CD14-positive monocyte (primary cell): ENCODE measurements around the gene TOR1AIP2. TPM values are rescaled to one million over a fixed set of nuclear protein-coding genes. Genes with fewer than 3 reads are reported as not detected.

Source experiments
- DNase-seq, 3 donors: peaks; one replicate each; pipeline ENCODE4 v3.0.0-alpha.2; 2011 to 2022
- H2AFZ ChIP-seq: 2 replicates; pipeline ENCODE4 v1.6.0; 2012; ENCODE audit warnings: mild to moderate bottlenecking, low read depth, low read length, inconsistent platforms; ENCODE audit not compliant: insufficient read depth, poor library complexity, severe bottlenecking
- H3K27ac ChIP-seq, 2 donors: 1 replicate in 1 of 2; 2 replicates in 1 of 2; pipeline ENCODE4 v1.5.1; 2012 to 2013; ENCODE audit warnings: low read length in 2 of 2, control low read depth in 1 of 2, inconsistent platforms in 1 of 2, low read depth in 1 of 2, mild to moderate bottlenecking in 1 of 2
- H3K27me3 ChIP-seq, 2 donors: one replicate each; pipeline versions ENCODE4 v1.6.0 to v1.6.1; 2011 to 2013; ENCODE audit warnings: low read length in 2 of 2; ENCODE audit not compliant: control insufficient read depth in 2 of 2, insufficient read depth in 2 of 2
- H3K36me3 ChIP-seq, 2 donors: replicated peaks in 1 of 2; 1 replicate in 1 of 2; 2 replicates in 1 of 2; pipeline versions ENCODE4 v1.5.1 to v1.6.1; 2012 to 2013; ENCODE audit warnings: low read length in 2 of 2, control low read depth in 1 of 2, inconsistent platforms in 1 of 2, mild to moderate bottlenecking in 1 of 2; ENCODE audit not compliant: insufficient read depth in 2 of 2, control insufficient read depth in 1 of 2
- H3K4me1 ChIP-seq, 2 donors: 1 replicate in 1 of 2; 2 replicates in 1 of 2; pipeline versions ENCODE4 v1.5.1 to v1.6.1; 2012 to 2013; ENCODE audit warnings: low read length in 2 of 2, control low read depth in 1 of 2, inconsistent platforms in 1 of 2, mild to moderate bottlenecking in 1 of 2, moderate library complexity in 1 of 2; ENCODE audit not compliant: insufficient read depth in 2 of 2, control insufficient read depth in 1 of 2
- H3K4me2 ChIP-seq: replicated peaks from 2 replicates; pipeline ENCODE3; 2012; ENCODE audit warnings: low read length, moderate library complexity, mild to moderate bottlenecking; ENCODE audit not compliant: poor library complexity, severe bottlenecking; ENCODE audit errors: extremely low read depth
- H3K4me3 ChIP-seq, 3 experiments: fragments of 200-600 bp in 1 of 3; sonication (generic) in 1 of 3; replicated peaks in 1 of 3; 1 replicate in 2 of 3; 2 replicates in 1 of 3; pipeline ENCODE4 v1.5.1; 2011 to 2013; ENCODE audit warnings: low read length in 3 of 3, mild to moderate bottlenecking in 3 of 3, control low read depth in 2 of 3, low read depth in 2 of 3, inconsistent platforms in 1 of 3, moderate library complexity in 1 of 3
- H3K79me2 ChIP-seq: 2 replicates; pipeline ENCODE4 v1.6.0; 2012; ENCODE audit warnings: mild to moderate bottlenecking, control low read depth, inconsistent platforms, low read length, moderate library complexity; ENCODE audit not compliant: insufficient read depth
- H3K9ac ChIP-seq: 2 replicates; pipeline ENCODE4 v1.6.0; 2017; ENCODE audit warnings: low read length, mild to moderate bottlenecking; ENCODE audit not compliant: insufficient read depth, poor library complexity, severe bottlenecking
- H3K9me3 ChIP-seq, 2 donors: replicated peaks in 1 of 2; 1 replicate in 1 of 2; 2 replicates in 1 of 2; pipeline versions ENCODE4 v1.5.1 to v1.6.1; 2012 to 2013; ENCODE audit warnings: low read length in 2 of 2, control low read depth in 1 of 2; ENCODE audit not compliant: control insufficient read depth in 1 of 2, insufficient read depth in 1 of 2
- H4K20me1 ChIP-seq: 2 replicates; pipeline ENCODE4 v1.6.0; 2012; ENCODE audit warnings: mild to moderate bottlenecking, low read length, control low read depth, moderate library complexity; ENCODE audit not compliant: insufficient read depth
- H3K27ac Mint-ChIP-seq, 7 donors: one replicate each; pipeline ENCODE4 v1.8.0; 2020; ENCODE audit warnings: mild to moderate bottlenecking in 7 of 7, mixed read lengths in 7 of 7, moderate library complexity in 6 of 7, inconsistent platforms in 2 of 7
- H3K27me3 Mint-ChIP-seq, 3 donors: one replicate each; pipeline ENCODE4 v1.8.0; 2021 to 2022; ENCODE audit warnings: low read depth in 3 of 3, mild to moderate bottlenecking in 3 of 3, mixed read lengths in 3 of 3, moderate library complexity in 3 of 3, inconsistent platforms in 1 of 3
- H3K36me3 Mint-ChIP-seq, 2 donors: one replicate each; pipeline ENCODE4 v1.8.0; 2020; ENCODE audit warnings: mixed read lengths in 2 of 2, inconsistent platforms in 1 of 2, mild to moderate bottlenecking in 1 of 2
- H3K4me1 Mint-ChIP-seq: one replicate; pipeline ENCODE4 v1.8.0; 2020; ENCODE audit warnings: mild to moderate bottlenecking, mixed read lengths
- H3K4me3 Mint-ChIP-seq, 2 donors: one replicate each; pipeline ENCODE4 v1.8.0; 2020; ENCODE audit warnings: mild to moderate bottlenecking in 2 of 2, mixed read lengths in 2 of 2, moderate library complexity in 1 of 2
- H3K9me3 Mint-ChIP-seq, 7 donors: one replicate each; pipeline ENCODE4 v1.8.0; 2020 to 2022; ENCODE audit warnings: mixed read lengths in 7 of 7, mild to moderate bottlenecking in 6 of 7, moderate library complexity in 6 of 7, inconsistent platforms in 2 of 7
- CTCF ChIP-seq: fragments of 200-600 bp; IDR thresholded peaks from one replicate; pipeline ENCODE4 v1.8.0; 2022; ENCODE audit warnings: antibody characterized with exemption, mild to moderate bottlenecking
- WGBS: methylation state at CpG from one replicate; pipeline ENCODE4 v1.1.5; 2013; ENCODE audit warnings: missing lambda C conversion rate; ENCODE audit not compliant: insufficient coverage; 5-methylcytosine and 5-hydroxymethylcytosine counted together
- intact Hi-C, 2 donors: fragments of 100-400 bp; cut with micrococcal nuclease; formaldehyde crosslinking; loops; one replicate each; pipeline versions ENCODE4 v1.15.0 to v1.15.1; 2023
- polyA plus RNA-seq, 3 donors: library from polyadenylated mRNA; depleted of rRNA in 1 of 3; unstranded in 2 of 3; stranded (reverse) in 1 of 3; fragments of 300-500 nt in 2 of 3; fragments of >200 nt in 1 of 3; fragmentation: Illumina TruSeq in 2 of 3; gene quantifications; 1 replicate in 2 of 3; 2 replicates in 1 of 3; pipeline ENCODE4 v1.2.3, GENCODE V29; 2012 to 2021

The TOR1AIP2 gene
- polyA plus RNA-seq, 3 donors: 9.9 to 21.5 (median 20.5) TPM

- Histone ChIP-seq H3K9me3 (no peaks in the 10 kb centered on the region), H3K79me2 (peaks cover 97% of the 10 kb centered on the region), H3K4me2 (no peak overlapping the region), H3K27ac (peak overlapping the region in 1 of 2 donors; percentile 18), H3K4me3 (no peak overlapping the region), H4K20me1 (peaks cover 80% of the 10 kb centered on the region), H3K4me1 (peaks cover 12 to 16% of the 10 kb centered on the region in 2 donors), H3K9ac (no peak overlapping the region), H2AFZ (no peak overlapping the region), H3K36me3 (peaks cover 8 to 63% of the 10 kb centered on the region in 2 donors), H3K27me3 (no peaks in the 10 kb centered on the region)
- intact Hi-C loops: no loop called here
- H3K4me3 Mint-ChIP-seq: no peak overlapping the region
- H3K27me3 Mint-ChIP-seq: peaks cover 0 to 3% (median 0%) of the 10 kb centered on the region in 3 donors
- whole genome bisulfite sequencing: 80% methylated on average over 1 of the region's 1 CpG
- H3K4me1 Mint-ChIP-seq: peaks cover 29% of the 10 kb centered on the region
- no peak for TF ChIP-seq CTCF
- no peak for DNase-seq
- H3K9me3 Mint-ChIP-seq: no peaks in the 10 kb centered on the region
- H3K36me3 Mint-ChIP-seq: peaks cover 37 to 58% of the 10 kb centered on the region in 2 donors
- H3K27ac Mint-ChIP-seq: peak overlapping the region in 1 of 7 donors; percentile 2
These were observed 5.7 kb downstream of the TOR1AIP2 start for GRCh38 chr1:179871940-179872339.

GRCh38 chr1:179870870-179871269, 6.7 kb downstream of the TOR1AIP2 start:
- intact Hi-C loops: no loop called here

More at GRCh38 chr1:179870870-179871269, 6.7 kb downstream of the TOR1AIP2 start:
- H3K79me2 ChIP-seq: peaks cover 94% of the 10 kb centered on the region
- peaks cover 14 to 73% of the 10 kb centered on the region in 2 donors for H3K36me3 ChIP-seq
- Mint-ChIP-seq H3K4me1 (peaks cover 23% of the 10 kb centered on the region), H3K27me3 (peaks cover 0 to 3% (median 0%) of the 10 kb centered on the region in 3 donors), H3K9me3 (no peaks in the 10 kb centered on the region), H3K27ac (no peak overlapping the region), H3K4me3 (no peak overlapping the region), H3K36me3 (peaks cover 41 to 69% of the 10 kb centered on the region in 2 donors)
- no peak overlapping the region for H3K9ac ChIP-seq
- TF ChIP-seq CTCF: no peak
- peaks cover 4 to 6% of the 10 kb centered on the region in 2 donors for H3K4me1 ChIP-seq
- WGBS: no CpG with 5 or more reads among the region's 1 CpG
- H3K4me2 ChIP-seq: no peak overlapping the region
- H3K4me3 ChIP-seq: no peak overlapping the region
- no peak overlapping the region for H2AFZ ChIP-seq
- H3K27me3 ChIP-seq: no peaks in the 10 kb centered on the region
- H3K27ac ChIP-seq: no peak overlapping the region
- peaks cover 86% of the 10 kb centered on the region for H4K20me1 ChIP-seq
- no peaks in the 10 kb centered on the region for H3K9me3 ChIP-seq
- DNase-seq: no peak
